Fibroblast of lung (primary cell): ENCODE results near the gene CRAMP1. TPM values are rescaled to one million over a fixed set of nuclear protein-coding genes. Genes with fewer than 3 reads are reported as not detected.
"Not testable (repeated sequence)": the region's sequence is repeated elsewhere in the genome, so short reads cannot be mapped to it uniquely, and the experiment has no call there.

Source experiments
- DNase-seq, 2 donors: peaks; one replicate each; pipeline versions ENCODE4 v3.0.0 to v3.0.0-alpha.2; 2010; ENCODE audit warnings: low read depth in 2 of 2
- H2AFZ ChIP-seq: 2 replicates; pipeline ENCODE4 v1.5.1; 2012; ENCODE audit warnings: low read length, control low read depth, inconsistent platforms
- H3K27ac ChIP-seq: 2 replicates; pipeline ENCODE4 v1.5.1; 2011; ENCODE audit warnings: low read length, control low read depth; ENCODE audit not compliant: insufficient read depth
- H3K27me3 ChIP-seq: 2 replicates; pipeline ENCODE4 v1.5.1; 2011; ENCODE audit warnings: mild to moderate bottlenecking, low read length; ENCODE audit not compliant: control insufficient read depth, insufficient read depth
- H3K36me3 ChIP-seq: 2 replicates; pipeline ENCODE4 v1.5.1; 2011; ENCODE audit warnings: low read length; ENCODE audit not compliant: control insufficient read depth, insufficient read depth
- H3K4me1 ChIP-seq: 2 replicates; pipeline ENCODE4 v1.5.1; 2011; ENCODE audit warnings: low read length; ENCODE audit not compliant: control insufficient read depth, insufficient read depth; ENCODE audit errors: extremely low read depth
- H3K4me2 ChIP-seq: 2 replicates; pipeline ENCODE4 v1.5.1; 2011; ENCODE audit warnings: low read length, control low read depth; ENCODE audit not compliant: insufficient read depth; ENCODE audit errors: extremely low read depth
- H3K4me3 ChIP-seq, 4 experiments: fragments of 200-600 bp in 1 of 4; sonication (generic) in 1 of 4; replicated peaks in 1 of 4; 2 replicates each; pipeline ENCODE4 v1.5.1; 2011 to 2016; ENCODE audit warnings: low read length in 4 of 4, low read depth in 3 of 4, mild to moderate bottlenecking in 3 of 4, control low read depth in 2 of 4, inconsistent platforms in 1 of 4, mixed read lengths in 1 of 4; ENCODE audit not compliant: insufficient read depth in 1 of 4; ENCODE audit errors: control extremely low read depth in 1 of 4
- H3K79me2 ChIP-seq: 2 replicates; pipeline ENCODE4 v1.5.1; 2012; ENCODE audit warnings: mild to moderate bottlenecking, low read length, inconsistent platforms; ENCODE audit not compliant: control insufficient read depth, insufficient read depth
- H3K9ac ChIP-seq: 2 replicates; pipeline ENCODE4 v1.5.1; 2011; ENCODE audit warnings: mild to moderate bottlenecking, low read length, control low read depth; ENCODE audit not compliant: insufficient read depth
- H3K9me3 ChIP-seq: 2 replicates; pipeline ENCODE4 v1.5.1; 2012; ENCODE audit warnings: low read depth, low read length; ENCODE audit not compliant: control insufficient read depth, insufficient read depth
- H4K20me1 ChIP-seq: 2 replicates; pipeline ENCODE4 v1.5.1; 2011; ENCODE audit warnings: low read length; ENCODE audit not compliant: control insufficient read depth, insufficient read depth; ENCODE audit errors: extremely low read depth
- EZH2 ChIP-seq: IDR thresholded peaks from 2 replicates; pipeline ENCODE4 v1.5.1; 2012; ENCODE audit warnings: low read length, control low read depth, mild to moderate bottlenecking; ENCODE audit errors: missing control alignments
- polyA plus RNA-seq, 2 donors: library from polyadenylated mRNA; depleted of rRNA in 1 of 2; stranded (reverse) in 1 of 2; unstranded in 1 of 2; fragments of >200 nt; gene quantifications; 2 replicates each; pipeline ENCODE4 v1.2.1, GENCODE V29; 2011 to 2012; ENCODE audit warnings: missing spikeins in 1 of 2
- total RNA-seq: library from RNA; depleted of rRNA; stranded (reverse); fragments of >200 nt; gene quantifications from 2 replicates; pipeline ENCODE4 v1.2.1, GENCODE V29; 2014
- TF ChIP-seq, protein P1 (sequence below), 2 donors: IDR thresholded peaks in 1 of 2; conservative IDR thresholded peaks in 1 of 2; 1 replicate in 1 of 2; 2 replicates in 1 of 2; pipeline ENCODE4 v1.5.1; 2011 to 2012; ENCODE audit warnings: low read length in 2 of 2, control low read depth in 1 of 2, inconsistent platforms in 1 of 2, low read depth in 1 of 2, mild to moderate bottlenecking in 1 of 2

The CRAMP1 gene
- total and polyA plus RNA-seq, 2 donors (not counting 1 experiment from before 2014, with no cell fraction given), result 6.2 to 7.8 TPM

DNA sequence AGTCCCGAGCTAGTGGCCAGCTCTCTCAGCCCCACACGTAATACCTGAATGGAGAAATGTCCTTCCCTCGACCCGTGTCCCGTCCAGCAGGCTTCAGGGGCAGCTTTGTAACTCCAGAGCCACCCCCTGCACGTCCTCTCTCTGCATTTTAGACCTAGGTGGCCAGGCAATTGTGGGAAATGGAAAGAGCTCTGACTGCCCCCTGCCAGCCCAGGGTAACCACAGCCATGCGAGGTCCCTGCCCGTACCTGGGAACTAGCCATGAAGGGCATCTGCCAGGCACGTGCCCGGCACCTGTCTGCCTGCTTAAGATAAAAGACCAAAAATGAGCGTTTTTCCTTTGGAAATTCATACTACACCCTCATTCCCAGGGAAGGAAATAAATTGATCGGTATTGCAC lies 103.1 kb downstream of the CRAMP1 start:
- Histone ChIP-seq H3K9ac (no peak overlapping the region), H3K4me3 (no peak overlapping the region), H3K36me3 (no peaks in the 10 kb centered on the region), H3K27ac (no peak overlapping the region), H3K4me2 (no peak overlapping the region), H4K20me1 (no peaks in the 10 kb centered on the region), H3K79me2 (peaks cover 65% of the 10 kb centered on the region), H3K27me3 (no peaks in the 10 kb centered on the region), H3K9me3 (no peaks in the 10 kb centered on the region), H2AFZ (no peak overlapping the region), H3K4me1 (peaks cover 6% of the 10 kb centered on the region)
- no peak for DNase-seq
- TF ChIP-seq, protein P1, sequence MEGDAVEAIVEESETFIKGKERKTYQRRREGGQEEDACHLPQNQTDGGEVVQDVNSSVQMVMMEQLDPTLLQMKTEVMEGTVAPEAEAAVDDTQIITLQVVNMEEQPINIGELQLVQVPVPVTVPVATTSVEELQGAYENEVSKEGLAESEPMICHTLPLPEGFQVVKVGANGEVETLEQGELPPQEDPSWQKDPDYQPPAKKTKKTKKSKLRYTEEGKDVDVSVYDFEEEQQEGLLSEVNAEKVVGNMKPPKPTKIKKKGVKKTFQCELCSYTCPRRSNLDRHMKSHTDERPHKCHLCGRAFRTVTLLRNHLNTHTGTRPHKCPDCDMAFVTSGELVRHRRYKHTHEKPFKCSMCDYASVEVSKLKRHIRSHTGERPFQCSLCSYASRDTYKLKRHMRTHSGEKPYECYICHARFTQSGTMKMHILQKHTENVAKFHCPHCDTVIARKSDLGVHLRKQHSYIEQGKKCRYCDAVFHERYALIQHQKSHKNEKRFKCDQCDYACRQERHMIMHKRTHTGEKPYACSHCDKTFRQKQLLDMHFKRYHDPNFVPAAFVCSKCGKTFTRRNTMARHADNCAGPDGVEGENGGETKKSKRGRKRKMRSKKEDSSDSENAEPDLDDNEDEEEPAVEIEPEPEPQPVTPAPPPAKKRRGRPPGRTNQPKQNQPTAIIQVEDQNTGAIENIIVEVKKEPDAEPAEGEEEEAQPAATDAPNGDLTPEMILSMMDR (conservative IDR thresholded peaks at IDR 0.05 in 1 of 2, IDR thresholded peaks at IDR 0.05 in 1 of 2; ENCODE audit: low read depth in 1 of 2, low read length in 2 of 2), result no peak
- no peak for TF ChIP-seq EZH2

DNA sequence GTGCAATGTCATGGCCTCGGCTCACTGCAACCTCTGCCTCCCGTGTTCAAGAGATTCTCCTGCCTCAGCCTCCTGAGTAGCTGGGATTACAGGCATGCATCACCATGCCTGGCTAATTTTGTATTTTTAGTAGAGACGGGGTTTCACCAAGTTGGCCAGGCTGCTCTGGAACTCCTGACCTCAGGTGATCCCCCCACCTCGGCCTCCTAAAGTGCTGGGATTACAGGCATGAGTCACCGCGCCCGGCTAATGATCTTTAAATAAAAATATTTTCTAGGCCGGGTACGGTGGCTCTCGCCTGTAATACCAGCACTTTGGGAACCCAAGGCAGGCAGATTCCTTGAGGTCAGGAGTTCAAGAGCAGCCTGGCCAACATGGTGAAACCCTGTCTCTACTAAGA lies 106.1 kb downstream of the CRAMP1 start:
- peaks cover 41% of the 10 kb centered on the region for H3K79me2 ChIP-seq
- H4K20me1 ChIP-seq, H3K27me3 ChIP-seq, H3K27ac ChIP-seq, DNase-seq, H2AFZ ChIP-seq, H3K4me3 ChIP-seq, H3K9me3 ChIP-seq, H3K9ac ChIP-seq, H3K4me1 ChIP-seq, H3K36me3 ChIP-seq, H3K4me2 ChIP-seq: not testable (repeated sequence)

DNA sequence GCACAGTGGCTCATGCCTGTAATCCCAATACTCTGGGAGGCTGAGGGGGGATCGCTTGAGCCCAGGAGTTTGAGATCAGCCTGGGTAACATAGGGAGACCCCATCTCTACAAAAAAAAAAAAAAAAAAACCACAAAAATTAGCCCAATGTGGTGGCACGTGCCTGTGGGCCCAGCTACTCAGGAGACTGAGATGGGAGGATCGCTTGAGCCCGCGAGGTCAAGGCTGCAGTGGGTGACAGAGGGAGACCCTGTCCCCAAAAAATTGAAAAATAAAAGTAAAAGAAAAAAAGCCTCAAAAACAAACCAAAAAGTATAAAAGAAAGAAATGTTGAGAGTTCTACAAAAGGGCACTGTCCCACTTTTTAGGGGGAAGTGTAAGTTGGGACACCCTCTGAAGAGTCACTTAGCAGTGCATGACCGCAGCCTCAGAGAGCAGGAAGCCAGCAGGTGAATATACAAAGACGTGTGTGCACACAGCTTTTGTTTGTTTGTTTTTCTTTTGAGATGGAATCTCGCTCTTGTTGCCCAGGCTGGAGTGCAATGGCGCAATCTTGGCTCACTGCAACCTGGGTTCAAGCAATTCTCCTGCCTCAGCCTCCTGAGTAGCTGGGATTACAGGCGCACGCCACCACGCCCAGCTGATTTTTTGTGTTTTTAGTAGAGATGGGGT lies 107.5 kb downstream of the CRAMP1 start:
- H3K9me3 ChIP-seq, DNase-seq, H3K4me3 ChIP-seq, H3K9ac ChIP-seq, H3K27me3 ChIP-seq, H2AFZ ChIP-seq, H4K20me1 ChIP-seq, H3K36me3 ChIP-seq, H3K4me2 ChIP-seq, H3K4me1 ChIP-seq, H3K27ac ChIP-seq: not testable (repeated sequence)
- peaks cover 38% of the 10 kb centered on the region for H3K79me2 ChIP-seq

DNA sequence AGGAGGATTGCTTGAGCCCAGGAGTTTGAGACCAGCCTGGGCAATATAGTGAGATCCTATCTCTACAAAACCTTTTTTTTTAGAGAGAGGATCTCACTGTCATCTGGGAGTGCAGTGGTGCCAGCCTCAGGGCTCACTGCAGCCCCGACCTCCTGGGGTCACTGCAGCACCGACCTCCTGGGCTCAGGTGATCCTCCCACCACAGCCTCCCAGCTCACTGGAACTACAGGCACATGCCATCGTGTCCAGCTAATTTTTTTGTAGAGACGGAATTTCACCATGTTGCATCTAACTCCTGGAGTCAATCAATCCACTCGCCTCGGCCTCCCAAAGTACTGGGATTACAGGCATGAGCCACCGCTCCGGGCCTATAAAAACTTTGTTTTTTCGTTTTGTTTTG lies 109.2 kb downstream of the CRAMP1 start:
- Histone ChIP-seq H3K27me3 (no peaks in the 10 kb centered on the region), H3K4me3 (no peak overlapping the region), H3K9ac (no peak overlapping the region), H3K4me2 (no peak overlapping the region), H3K36me3 (peaks cover 6% of the 10 kb centered on the region), H3K79me2 (peaks cover 28% of the 10 kb centered on the region), H3K4me1 (no peaks in the 10 kb centered on the region), H3K27ac (no peak overlapping the region), H3K9me3 (no peaks in the 10 kb centered on the region), H4K20me1 (no peaks in the 10 kb centered on the region), H2AFZ (no peak overlapping the region)
- TF ChIP-seq EZH2, result no peak
- TF ChIP-seq, protein P1 (conservative IDR thresholded peaks at IDR 0.05 in 1 of 2, IDR thresholded peaks at IDR 0.05 in 1 of 2; ENCODE audit: low read depth in 1 of 2, low read length in 2 of 2), result no peak
- no peak for DNase-seq
